K562 (cell line): ENCODE measurements around the gene RASGRP4. TPM values are rescaled to one million over a fixed set of nuclear protein-coding genes. Genes with fewer than 3 reads are reported as not detected.

Experiments used
- FOXP1 ChIP-seq: sonication (generic); formaldehyde crosslinking; IDR thresholded peaks from 2 replicates; pipeline ENCODE4 v1.8.0; 2022; ENCODE audit warnings: mild to moderate bottlenecking, missing genetic modification reagents
- NCOA1 ChIP-seq: fragments of 450-650 bp; IDR thresholded peaks from 2 replicates; pipeline ENCODE4 v1.6.1; 2016; ENCODE audit warnings: low read depth
- RBM34 ChIP-seq: fragments of 200-400 bp; formaldehyde crosslinking; IDR thresholded peaks from 2 replicates; pipeline ENCODE4 v1.6.1; 2018; ENCODE audit warnings: low read length, borderline replicate concordance; ENCODE audit not compliant: insufficient read depth
- YBX1 ChIP-seq: fragments of 450-650 bp; IDR thresholded peaks from 2 replicates; pipeline ENCODE4 v1.7.1; 2016; ENCODE audit warnings: mild to moderate bottlenecking
- ZC3H4 ChIP-seq: sonication (generic); formaldehyde crosslinking; IDR thresholded peaks from 2 replicates; pipeline ENCODE4 v1.9.0; 2021; ENCODE audit warnings: missing genetic modification reagents, borderline replicate concordance
- ZNF23 ChIP-seq: fragments of 250-450 bp; sonication (Bioruptor Pico); IDR thresholded peaks from 2 replicates; pipeline ENCODE4 v1.4.0; 2020; ENCODE audit warnings: mild to moderate bottlenecking
- polyA plus RNA-seq, 8 experiments: library from polyadenylated mRNA; depleted of rRNA in 4 of 8; stranded (reverse) in 5 of 8; unstranded in 3 of 8; fragments of >200 nt; fragmentation: Nextera tagmentation in 2 of 8; fragmentation: Illumina TruSeq in 1 of 8; extraction: Ambion mirVana in 2 of 8; extraction: Trizol in 1 of 8; gene quantifications; 2 replicates each; pipeline versions ENCODE4 v1.2.1 to v1.2.3, GENCODE V29; 2011 to 2014; ENCODE audit warnings: inconsistent platforms in 1 of 8, missing spikeins in 1 of 8
- total RNA-seq, 7 experiments: library from RNA; depleted of rRNA in 6 of 7; stranded (reverse); fragments of >200 nt in 6 of 7; fragmentation: Illumina TruSeq in 2 of 7; extraction: Trizol in 2 of 7; gene quantifications; 2 replicates each; pipeline versions ENCODE4 v1.2.1 to v1.2.3, GENCODE V29; 2011 to 2021; ENCODE audit warnings: low replicate concordance in 1 of 7
- TF ChIP-seq, protein P1 (sequence below): fragments of 450-650 bp; formaldehyde crosslinking; IDR thresholded peaks from 2 replicates; pipeline ENCODE4 v1.4.0; 2020; ENCODE audit warnings: mild to moderate bottlenecking, moderate library complexity
- TF ChIP-seq, protein P2 (sequence below): fragments of 450-650 bp; IDR thresholded peaks from 2 replicates; pipeline ENCODE4 v1.6.1; 2016; ENCODE audit warnings: antibody characterized with exemption
- TF ChIP-seq, protein P3 (sequence below): fragments of 200-800 bp; sonication (Bioruptor generic); IDR thresholded peaks from 2 replicates; pipeline ENCODE4 v1.6.1; 2017; ENCODE audit warnings: missing genetic modification characterization, missing compliant biosample characterization

RASGRP4 gene
- total and polyA plus RNA-seq, 9 of the 15 experiments (the other 6 are each of a cell fraction or from before 2014, with no cell fraction given) = 0.39 to 4.6 (median 3.8) TPM

DNA sequence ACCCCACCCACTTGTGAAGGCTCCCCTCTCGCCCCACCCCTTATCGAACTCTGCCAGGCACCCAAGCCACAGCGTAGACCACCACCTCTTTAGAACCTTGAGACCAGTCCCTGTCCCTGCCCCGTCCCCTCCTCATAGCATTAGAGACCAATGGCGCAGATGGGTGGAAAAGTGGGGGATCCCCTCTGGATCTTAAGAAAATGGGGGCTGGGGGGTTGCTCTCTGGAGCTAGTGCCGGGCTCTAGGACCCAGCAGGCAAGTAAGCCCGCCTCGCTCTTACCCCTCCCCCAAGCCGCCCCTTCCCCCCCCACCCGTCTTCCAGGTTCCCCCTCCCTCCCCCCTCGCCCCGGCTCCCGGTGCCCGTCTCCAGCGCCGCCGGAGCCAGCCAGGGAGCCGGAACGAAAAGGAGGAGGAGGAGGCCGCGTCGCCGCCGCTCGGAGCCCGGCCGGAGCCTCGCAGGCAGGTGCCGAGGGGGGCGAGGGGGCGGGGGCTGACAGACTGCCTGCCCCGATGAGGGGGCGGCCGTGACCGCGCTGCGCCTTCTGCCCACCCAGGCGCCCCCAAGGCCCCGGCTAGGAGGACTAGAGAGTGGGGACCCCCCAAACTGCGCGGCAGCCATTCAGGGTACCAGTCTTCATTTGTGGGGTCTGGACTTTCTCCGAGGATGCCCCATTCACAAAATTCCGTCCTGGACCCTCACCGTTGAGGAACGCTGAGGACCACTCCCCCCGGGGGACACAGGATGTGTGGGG, 37.5 kb downstream of the RASGRP4 start, which contains the start of gene SPRED3 (continued):
- TF ChIP-seq, protein P1, sequence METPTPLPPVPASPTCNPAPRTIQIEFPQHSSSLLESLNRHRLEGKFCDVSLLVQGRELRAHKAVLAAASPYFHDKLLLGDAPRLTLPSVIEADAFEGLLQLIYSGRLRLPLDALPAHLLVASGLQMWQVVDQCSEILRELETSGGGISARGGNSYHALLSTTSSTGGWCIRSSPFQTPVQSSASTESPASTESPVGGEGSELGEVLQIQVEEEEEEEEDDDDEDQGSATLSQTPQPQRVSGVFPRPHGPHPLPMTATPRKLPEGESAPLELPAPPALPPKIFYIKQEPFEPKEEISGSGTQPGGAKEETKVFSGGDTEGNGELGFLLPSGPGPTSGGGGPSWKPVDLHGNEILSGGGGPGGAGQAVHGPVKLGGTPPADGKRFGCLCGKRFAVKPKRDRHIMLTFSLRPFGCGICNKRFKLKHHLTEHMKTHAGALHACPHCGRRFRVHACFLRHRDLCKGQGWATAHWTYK = no peak
- TF ChIP-seq ZC3H4 (CRISPR knock-in tag) (no peak), RBM34 (no peak), FOXP1 (CRISPR knock-in tag) (no peak), YBX1 (no peak), NCOA1 (no peak), ZNF23 (CRISPR knock-in tag) (no peak)
- TF ChIP-seq, protein P2, sequence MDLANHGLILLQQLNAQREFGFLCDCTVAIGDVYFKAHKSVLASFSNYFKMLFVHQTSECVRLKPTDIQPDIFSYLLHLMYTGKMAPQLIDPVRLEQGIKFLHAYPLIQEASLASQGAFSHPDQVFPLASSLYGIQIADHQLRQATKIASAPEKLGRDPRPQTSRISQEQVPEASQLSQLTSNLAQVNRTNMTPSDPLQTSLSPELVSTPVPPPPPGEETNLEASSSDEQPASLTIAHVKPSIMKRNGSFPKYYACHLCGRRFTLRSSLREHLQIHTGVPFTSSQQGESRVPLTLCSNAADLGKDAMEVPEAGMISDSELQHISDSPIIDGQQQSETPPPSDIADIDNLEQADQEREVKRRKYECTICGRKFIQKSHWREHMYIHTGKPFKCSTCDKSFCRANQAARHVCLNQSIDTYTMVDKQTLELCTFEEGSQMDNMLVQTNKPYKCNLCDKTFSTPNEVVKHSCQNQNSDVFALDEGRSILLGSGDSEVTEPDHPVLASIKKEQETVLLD = peak; percentile 37; the same call in 1 of the 2 replicates
- TF ChIP-seq, protein P3, sequence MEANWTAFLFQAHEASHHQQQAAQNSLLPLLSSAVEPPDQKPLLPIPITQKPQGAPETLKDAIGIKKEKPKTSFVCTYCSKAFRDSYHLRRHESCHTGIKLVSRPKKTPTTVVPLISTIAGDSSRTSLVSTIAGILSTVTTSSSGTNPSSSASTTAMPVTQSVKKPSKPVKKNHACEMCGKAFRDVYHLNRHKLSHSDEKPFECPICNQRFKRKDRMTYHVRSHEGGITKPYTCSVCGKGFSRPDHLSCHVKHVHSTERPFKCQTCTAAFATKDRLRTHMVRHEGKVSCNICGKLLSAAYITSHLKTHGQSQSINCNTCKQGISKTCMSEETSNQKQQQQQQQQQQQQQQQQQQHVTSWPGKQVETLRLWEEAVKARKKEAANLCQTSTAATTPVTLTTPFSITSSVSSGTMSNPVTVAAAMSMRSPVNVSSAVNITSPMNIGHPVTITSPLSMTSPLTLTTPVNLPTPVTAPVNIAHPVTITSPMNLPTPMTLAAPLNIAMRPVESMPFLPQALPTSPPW (CRISPR knock-in tag) = peak; percentile 3; the same call in 1 of the 2 replicates
